NCI-H460 (cell line): ENCODE results near the gene CHST6. TPM values are rescaled to one million over a fixed set of nuclear protein-coding genes. Genes with fewer than 3 reads are reported as not detected.
"Not testable (repeated sequence)": the region's sequence is repeated elsewhere in the genome, so short reads cannot be mapped to it uniquely, and the experiment has no call there.

Experiments used
- DNase-seq: peaks from one replicate; pipeline ENCODE4 v3.0.0-alpha.2; 2016; ENCODE audit warnings: low read depth; ENCODE audit errors: extremely low read depth
- total RNA-seq: library from RNA; depleted of rRNA; stranded (reverse); fragments of >200 nt; shearing (Covaris generic); gene quantifications from 2 replicates; pipeline ENCODE4 v1.2.3, GENCODE V29; 2014; rRNA removed

CHST6 gene
- total RNA-seq, 1 experiment from 2014 or later = 0.89 TPM

DNA sequence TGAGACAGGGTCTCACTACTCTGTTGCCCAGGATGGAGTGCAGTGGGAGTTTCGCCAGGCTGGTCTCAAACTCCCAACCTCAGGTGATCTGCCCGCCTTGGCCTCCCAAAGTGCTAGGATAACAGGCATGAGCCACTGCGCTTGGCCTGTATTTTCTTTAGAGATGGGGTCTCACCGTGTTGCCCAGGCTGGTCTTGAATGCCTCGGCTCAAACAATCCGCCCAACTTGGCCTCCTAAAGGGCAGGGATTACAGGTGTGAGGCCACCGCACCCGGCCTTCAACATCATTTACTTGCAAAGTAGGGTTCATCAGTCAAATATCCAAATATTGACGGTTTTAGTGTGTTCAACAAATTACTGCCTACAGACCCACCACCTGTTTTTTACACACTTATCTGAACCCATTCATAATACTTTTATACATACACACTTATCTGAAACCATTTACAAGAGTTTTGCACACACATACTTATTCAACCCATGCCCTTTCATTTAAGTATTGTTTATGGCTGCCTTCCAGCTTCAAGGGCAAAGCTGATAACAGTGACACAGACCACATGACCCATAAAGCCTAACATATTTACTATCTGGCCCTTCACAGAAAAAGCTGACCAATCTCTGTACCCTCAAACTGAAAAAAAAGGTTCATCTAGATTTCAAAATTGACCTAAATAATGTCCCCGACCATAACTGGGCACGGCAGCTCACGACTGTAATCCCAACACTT, 42.6 kb downstream of the CHST6 start:
- DNase-seq = no peak

DNA sequence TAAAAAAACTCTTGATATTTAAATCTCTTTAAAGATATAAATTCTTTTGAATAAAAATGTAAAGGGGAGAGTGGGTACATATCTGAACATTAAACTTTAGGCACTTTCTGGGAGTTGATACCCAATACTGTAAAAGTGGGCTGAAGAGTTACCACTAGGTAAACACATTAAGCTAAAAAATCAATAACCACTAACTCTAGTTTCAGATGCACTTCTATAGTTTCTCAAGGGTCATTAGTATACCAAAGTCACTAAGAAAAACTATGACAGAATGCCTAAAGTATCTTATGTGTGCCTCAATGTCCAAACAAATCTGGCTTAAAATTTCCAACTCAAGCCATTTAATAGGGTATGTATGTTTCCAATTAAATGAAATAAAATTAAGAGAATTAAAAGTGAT, 48.8 kb downstream of the CHST6 start:
- no peak for DNase-seq

DNA sequence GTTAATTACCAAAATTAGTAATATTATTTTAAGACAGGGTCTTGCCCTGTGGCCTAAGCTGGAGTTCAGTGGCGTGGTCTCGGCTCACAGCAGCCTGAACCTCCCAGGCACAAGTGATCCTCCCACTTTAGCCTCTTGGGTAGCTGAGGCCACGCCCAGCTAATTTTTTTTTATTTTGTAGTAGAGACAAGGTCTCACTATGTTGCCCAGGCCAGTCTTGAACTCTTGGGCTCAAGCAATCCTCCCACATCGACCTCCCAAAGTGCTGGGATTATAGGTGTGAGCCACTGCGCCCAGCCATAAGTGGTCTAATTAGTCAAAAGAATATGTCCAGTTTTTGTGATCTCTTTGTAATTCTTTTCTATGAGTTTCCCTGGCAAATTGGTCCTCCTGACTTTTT, 49.9 kb downstream of the CHST6 start:
- no peak for DNase-seq

DNA sequence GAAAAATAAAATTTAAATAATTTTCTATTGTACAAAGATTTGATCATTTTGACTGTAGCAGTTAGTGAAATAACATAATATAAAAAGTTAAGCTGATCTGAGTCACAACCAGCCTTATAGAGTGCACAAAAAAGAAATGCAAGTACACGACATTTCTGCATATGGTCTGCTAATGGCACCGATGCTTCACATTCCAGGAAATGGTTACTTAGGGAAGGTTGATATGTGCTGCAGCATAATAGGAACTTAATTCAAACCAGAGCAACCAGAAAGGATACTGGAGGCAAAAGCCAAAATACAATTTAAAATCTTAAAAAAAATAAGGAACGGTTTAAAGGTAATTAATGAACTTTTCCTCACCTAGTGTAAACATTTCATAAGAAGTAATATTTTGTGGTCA, 51.9 kb downstream of the CHST6 start:
- no peak for DNase-seq

DNA sequence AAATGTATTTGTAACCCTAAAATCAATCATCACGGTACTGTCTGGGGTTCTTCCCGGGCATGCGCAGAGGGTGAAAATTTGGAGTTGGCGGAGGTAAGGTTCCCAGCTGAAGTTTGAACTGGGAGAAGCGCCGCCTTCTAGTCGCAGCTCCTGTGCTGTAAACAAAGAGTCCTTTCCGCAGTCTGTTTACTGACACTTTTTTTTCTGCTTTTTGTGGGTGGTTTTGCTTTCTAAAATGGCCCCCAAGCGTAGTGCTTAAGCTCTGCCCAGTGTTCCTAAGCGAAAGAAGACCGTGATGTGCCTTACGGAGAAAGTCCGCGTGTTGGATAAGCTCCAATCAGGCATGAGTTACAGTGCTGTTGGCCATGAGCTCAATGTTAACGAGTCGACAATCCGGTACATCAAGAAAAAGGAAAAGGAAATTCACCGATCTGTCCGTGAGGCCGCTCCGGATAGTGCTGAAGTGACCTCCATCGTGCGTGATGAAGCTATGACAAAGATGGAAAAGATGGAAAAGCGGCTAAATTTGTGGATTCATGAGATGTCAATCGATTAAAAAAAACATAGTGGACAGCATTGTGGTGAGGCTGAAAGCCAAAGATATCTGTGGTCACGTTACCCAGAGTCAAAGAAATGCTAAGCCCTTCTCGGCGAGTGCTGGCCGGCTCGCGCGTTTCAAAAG, 61.4 kb downstream of the CHST6 start:
- peak; percentile 37 for DNase-seq

DNA sequence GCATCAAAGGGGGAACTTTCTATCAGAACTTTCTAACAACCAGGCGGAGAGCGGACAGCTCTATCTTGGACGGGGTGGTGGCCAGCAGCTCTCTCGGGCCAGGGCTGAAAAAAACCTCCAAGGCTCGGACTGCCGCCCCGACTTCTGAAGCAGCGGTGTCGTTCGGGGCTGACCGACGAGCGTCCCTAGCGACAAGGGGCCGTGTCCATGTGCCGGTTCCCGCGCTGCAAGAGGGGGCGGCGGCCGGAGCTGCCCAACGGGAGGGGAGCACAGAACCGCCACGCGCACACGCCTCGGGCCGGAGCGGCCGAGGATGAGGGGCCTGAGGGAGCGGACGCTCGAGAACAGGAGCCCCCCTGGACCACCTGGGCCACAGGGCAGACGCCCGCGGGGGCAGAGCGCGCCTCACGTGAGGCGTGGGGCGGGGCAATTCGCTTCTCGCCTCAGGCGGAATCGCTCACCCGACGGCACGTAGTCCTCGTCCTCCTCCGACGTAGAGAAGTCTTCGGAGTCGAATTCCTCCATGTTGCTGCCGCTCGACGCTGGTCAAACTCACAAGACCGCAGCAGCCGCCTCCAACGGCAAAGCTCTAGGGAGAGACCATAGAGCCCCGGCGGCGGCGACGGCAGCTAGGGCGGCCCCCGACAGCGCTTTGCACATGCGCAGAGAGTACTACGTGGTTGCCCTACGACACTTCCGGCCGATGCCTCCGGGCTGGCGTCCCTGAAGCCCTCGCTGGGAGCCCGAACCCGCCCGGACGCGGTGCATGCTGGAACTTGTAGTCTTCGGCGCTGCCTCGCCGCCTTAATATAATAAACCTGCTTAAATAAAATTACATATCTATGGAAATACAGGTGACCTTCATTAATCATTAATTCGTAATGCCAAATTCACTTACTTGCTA, 62.2 kb downstream of the CHST6 start, which contains the start of gene CFDP1:
Gene CFDP1, minus strand, starts transcription at position 676 of the 904 bp plus-strand sequence. Its CDS starts 151 bp downstream, at position 525.
- peak; percentile 88 for DNase-seq

DNA sequence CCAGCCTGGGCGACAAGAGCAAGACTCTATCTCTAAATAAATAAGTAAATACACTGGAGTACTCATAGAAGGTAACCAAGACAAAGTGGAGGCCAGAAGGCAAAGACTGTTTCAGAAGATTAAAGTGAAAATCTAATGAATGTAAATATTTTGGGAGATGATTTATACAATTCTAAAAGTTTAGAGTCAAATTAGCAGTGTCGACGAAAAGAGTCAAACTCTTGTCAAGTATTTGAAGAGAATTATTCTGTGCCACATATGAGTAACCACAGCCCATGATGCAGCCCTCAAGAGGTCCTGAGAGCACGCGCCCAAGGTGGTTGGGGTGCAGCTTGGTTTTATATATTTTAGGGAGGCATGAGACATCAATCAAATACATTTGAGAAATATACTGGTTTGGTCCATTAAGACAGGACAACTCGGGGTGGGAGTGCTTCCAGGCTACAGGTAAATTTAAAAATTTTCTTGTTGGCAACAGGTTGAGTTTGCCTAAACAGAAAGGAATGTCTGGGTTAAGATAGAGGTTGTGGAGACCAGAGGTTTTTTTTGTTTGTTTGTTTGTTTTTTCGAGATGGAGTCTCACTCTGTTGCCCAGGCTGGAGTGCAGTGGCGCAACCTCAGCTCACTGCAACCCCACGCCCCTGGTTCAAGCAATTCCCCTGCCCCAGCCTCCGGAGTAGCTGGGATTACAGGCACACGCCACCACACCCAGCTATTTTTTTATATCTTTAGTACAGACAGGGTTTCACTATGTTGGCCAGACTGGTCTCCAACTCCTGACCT, 65.4 kb downstream of the CHST6 start:
- no peak for DNase-seq

DNA sequence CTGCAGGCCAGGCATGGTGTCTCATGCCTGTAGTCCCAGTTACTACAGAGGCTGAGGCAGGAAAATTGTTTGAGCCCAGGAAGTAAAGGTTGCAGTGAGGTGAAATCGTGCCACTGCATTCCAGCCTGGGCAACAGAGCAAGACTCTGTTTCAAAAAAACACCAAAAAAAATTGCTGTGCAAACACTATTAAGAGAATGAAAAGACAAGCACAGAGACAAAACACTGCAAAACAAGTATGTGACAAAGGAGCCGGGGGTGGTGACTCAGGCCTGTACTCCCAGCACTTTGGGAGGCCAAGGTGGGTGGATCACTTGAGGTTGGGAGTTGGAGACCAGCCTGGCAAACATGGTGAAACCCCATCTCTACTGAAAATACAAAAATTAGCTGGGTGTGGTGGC, 68.7 kb downstream of the CHST6 start:
- not testable (repeated sequence) for DNase-seq

DNA sequence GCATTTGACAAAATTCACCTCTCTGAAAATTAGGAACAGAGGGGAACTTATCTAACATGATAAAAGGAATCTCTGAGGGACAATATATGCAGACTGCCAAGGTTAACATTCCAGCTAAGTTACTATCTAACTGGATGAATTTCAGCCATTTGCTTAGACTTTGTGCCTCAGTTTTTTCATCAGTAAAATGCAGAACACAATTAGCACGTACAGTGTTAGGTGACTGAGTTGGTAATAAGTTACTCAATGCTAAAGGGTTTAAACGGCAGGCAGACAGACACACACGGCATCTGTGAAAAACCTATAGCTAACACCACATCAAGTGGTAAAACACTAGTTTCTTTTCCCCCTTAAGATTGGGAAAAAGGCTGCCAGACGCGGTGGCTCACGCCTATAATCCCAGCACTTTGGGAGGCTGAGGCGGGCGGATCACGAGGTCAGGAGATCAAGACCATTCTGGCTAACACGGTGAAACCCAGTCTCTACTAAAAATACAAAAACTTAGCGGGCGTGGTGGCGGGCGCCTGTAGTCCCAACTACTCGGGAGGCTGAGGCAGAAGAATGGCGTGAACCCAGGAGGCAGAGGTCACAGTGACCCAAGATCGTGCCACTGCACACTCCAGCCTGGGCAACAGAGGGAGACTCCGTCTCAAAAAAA, 71.0 kb downstream of the CHST6 start:
- not testable (repeated sequence) for DNase-seq

DNA sequence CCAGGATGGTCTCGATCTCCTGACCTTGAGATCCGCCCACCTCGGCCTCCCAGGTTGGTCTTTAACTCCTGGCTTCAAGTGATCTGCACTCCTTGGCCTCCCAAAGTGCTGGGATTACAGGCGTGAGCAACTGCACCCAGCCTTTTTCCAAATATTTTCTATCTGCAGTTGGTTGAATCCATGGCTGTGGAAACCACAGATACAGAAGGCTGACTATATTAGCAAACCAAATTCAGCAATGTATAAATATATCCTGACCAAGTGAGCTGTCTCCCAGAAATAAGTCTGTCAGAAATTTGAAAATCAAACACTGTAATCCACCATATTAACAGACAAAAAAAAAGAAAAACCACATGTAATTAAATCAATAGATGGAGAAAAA, 71.5 kb downstream of the CHST6 start:
- no peak for DNase-seq

Other genes starting within 250 kb of the CHST6 start
- 9.9 and 10.3 TPM in 2 replicates for gene BCAR1, start 243.8 kb downstream of the CHST6 start, total RNA-seq
- gene CFDP1, start 61.9 kb downstream of the CHST6 start, total RNA-seq = 22.9 and 23.7 TPM in 2 replicates
- 27.5 and 29.4 TPM in 2 replicates for gene TMEM170A, start 30.8 kb downstream of the CHST6 start, total RNA-seq
- 0.64 and 0.87 TPM in 2 replicates for gene CHST5, start 40.7 kb upstream of the CHST6 start, total RNA-seq
- 13.0 and 14.7 TPM in 2 replicates for gene TMEM231, start 60.8 kb upstream of the CHST6 start, total RNA-seq
- gene GABARAPL2, start 70.9 kb upstream of the CHST6 start, total RNA-seq = 31.3 and 34.8 TPM in 2 replicates
- gene ADAT1, start 127.8 kb upstream of the CHST6 start, total RNA-seq = 28.9 and 39.0 TPM in 2 replicates
- gene KARS1, start 152.2 kb upstream of the CHST6 start, total RNA-seq = 169 and 172 TPM in 2 replicates
- 24.6 and 27.9 TPM in 2 replicates for gene TERF2IP, start 152.3 kb upstream of the CHST6 start, total RNA-seq
- gene CPHXL2, start 181.6 kb upstream of the CHST6 start, total RNA-seq = not detected in 2 replicates
- not detected in 2 replicates for gene DUXB, start 206.0 kb upstream of the CHST6 start, total RNA-seq
- not detected in 2 replicates for gene CPHXL, start 231.0 kb upstream of the CHST6 start, total RNA-seq